ENCODE data around the gene TOR4A. TPM values are rescaled to one million over a fixed set of nuclear protein-coding genes. Genes with fewer than 3 reads are reported as not detected.

The TOR4A gene
- total and polyA plus RNA-seq, 9 of the 15 experiments (the other 6 are each of a cell fraction or from before 2014, with no cell fraction given), result 3.9 to 49.2 (median 8.8) TPM

GRCh38 chr9:137294681-137295237, 17.2 kb downstream of the TOR4A start:
- DNase-seq (ENCODE audit: extremely low read depth in 1 of 4, low spot score in 3 of 4) (peak in 1 of 4 experiments; percentile 35), ATAC-seq (no peak), FAIRE-seq (no peak)
- H3K36me3 ChIP-seq (ENCODE audit: control insufficient read depth, insufficient read depth, low read length), result peaks cover 8% of the 10 kb centered on the region; the same call in 1 of the 3 replicates
- no peaks in the 10 kb centered on the region for H3K9me1 ChIP-seq (ENCODE audit: control insufficient read depth, insufficient read depth, low read length)
- intact Hi-C loops (cut with micrococcal nuclease) (no loop called here), in situ Hi-C loops (cut with MboI) (loop anchor here (5.0 kb wide), 1 partner anchor 233 kb away; no protein-coding TSS in a partner anchor)
- no TSS peak for BruUV-seq (replicated peaks)
- peak overlapping the region; percentile 56; the same call in 1 of the 3 replicates for H3K27ac ChIP-seq (ENCODE audit: extremely low read depth, low read depth, low read length)
- H3K9ac ChIP-seq (ENCODE audit: insufficient read depth in 1 of 2, low read depth in 2 of 2, low read length in 2 of 2), result peak overlapping the region; percentile 56 to 87; a peak in 2 of 4 replicates
- H3K27me3 ChIP-seq (ENCODE audit: control insufficient read depth in 2 of 2, insufficient read depth in 2 of 2, low read length in 2 of 2), result no peaks in the 10 kb centered on the region
- peaks cover 8% of the 10 kb centered on the region for H3K79me2 ChIP-seq (ENCODE audit: control insufficient read depth, insufficient read depth, low read length)
- H3K4me1 ChIP-seq (replicated peaks in 1 of 2; ENCODE audit: control insufficient read depth in 2 of 2, insufficient read depth in 2 of 2, low read length in 2 of 2), result peaks cover 16 to 51% of the 10 kb centered on the region in 2 experiments
- CTCF ChIA-PET (ENCODE audit: low intra/inter-chr PET ratio), result interaction anchor here (0.6 to 1.7 kb wide), 3 partner anchors 17 to 508 kb away, joined by 3 to 8 read pairs (median 4); partner anchors contain the start of gene TOR4A
- POLR2A ChIA-PET, result no interaction called here
- WGBS (ENCODE audit: insufficient coverage, low coverage, missing lambda C conversion rate), result 76% methylated on average over 34 of the region's 35 CpGs
- H2AFZ ChIP-seq (ENCODE audit: low read depth, low read length), result peak overlapping the region; percentile 83
- H3K4me3 ChIP-seq, result peak overlapping the region; percentile 55
- 0 out of 2 replicates have a peak, but pooled peaks cover 1% of the 10 kb centered on the region for H3K9me3 ChIP-seq (replicated peaks; ENCODE audit: control insufficient read depth, insufficient read depth, low read depth, low read length)
- no peaks in the 10 kb centered on the region; the same call in none of the 2 replicates for H4K20me1 ChIP-seq (replicated peaks; ENCODE audit: control insufficient read depth, insufficient read depth, low read length)
- H3K4me2 ChIP-seq (ENCODE audit: insufficient read depth, low read length), result peak overlapping the region; percentile 49; the same call in 1 of the 2 replicates
- peak; percentile 8; the same call in 1 of the 2 replicates for TF ChIP-seq HDAC2 (IDR thresholded peaks at IDR 0.05)
- TF ChIP-seq E2F4 (CRISPR knock-in tag; IDR thresholded peaks at IDR 0.05; ENCODE audit: low read depth), result no peak
- TF ChIP-seq CTCF (IDR thresholded peaks at IDR 0.05 in 2 of 3, conservative IDR thresholded peaks at IDR 0.05 in 1 of 3; ENCODE audit: insufficient read depth in 2 of 3, low read depth in 1 of 3, low read length in 3 of 3), result peak in 1 of 3 experiments; percentile 42; a peak in 2 of 6 replicates
- no peak for TF ChIP-seq ZMIZ1 (IDR thresholded peaks at IDR 0.05; ENCODE audit: low read depth in 2 of 2, low read length in 2 of 2)
- TF ChIP-seq ZBTB33 (CRISPR knock-in tag; IDR thresholded peaks at IDR 0.05), result peak; percentile 99
- no peak for TF ChIP-seq BRCA1 (IDR thresholded peaks at IDR 0.05)
- 0 out of 2 replicates have a peak, but pooled peaks have one; percentile 24 for TF ChIP-seq BRCA1 (CRISPR knock-in tag; IDR thresholded peaks at IDR 0.05)
- no peak for TF ChIP-seq GTF2E2 (tag; IDR thresholded peaks at IDR 0.05)
- TF ChIP-seq TRIM24 (IDR thresholded peaks at IDR 0.05), result 0 out of 4 replicates have a peak, but pooled peaks of 1 of the 2 experiments have one; percentile 19
- TF ChIP-seq HLTF (IDR thresholded peaks at IDR 0.05), result peak; percentile 14; the same call in 1 of the 2 replicates
